Activated CD8-positive, alpha-beta T cell treated with anti-CD3 and anti-CD28 coated beads for 36 hours (primary cell): ENCODE measurements around the gene CEP120. TPM values are rescaled to one million over a fixed set of nuclear protein-coding genes. Genes with fewer than 3 reads are reported as not detected.

Experiments used
- ATAC-seq: fragments of 200-7000 bp; cut with Tn5 transposase; one replicate; pipeline ENCODE4 v1.10.0; 2021; ENCODE audit warnings: mild to moderate bottlenecking, moderate library complexity
- CTCF ChIA-PET: fragments of 350-600 bp; sonication (Branson Sonifier 250); formaldehyde crosslinking; loops from one replicate; lab custom pipeline; 2021; ENCODE audit warnings: antibody characterized with exemption; lab: Charles Lee
- POLR2A ChIA-PET: fragments of 350-600 bp; sonication (Branson Sonifier 250); formaldehyde crosslinking; loops from one replicate; lab custom pipeline; 2021; ENCODE audit warnings: antibody characterized with exemption; lab: Charles Lee
- DNase-seq: peaks from one replicate; pipeline ENCODE4 v3.0.0-alpha.2; 2020
- H3K27ac Mint-ChIP-seq: one replicate; pipeline ENCODE4 v1.8.0; 2021; ENCODE audit warnings: mild to moderate bottlenecking, mixed read lengths
- H3K27me3 Mint-ChIP-seq: one replicate; pipeline ENCODE4 v1.8.0; 2021; ENCODE audit warnings: mixed read lengths
- H3K36me3 Mint-ChIP-seq: one replicate; pipeline ENCODE4 v1.8.0; 2021; ENCODE audit warnings: low read depth, mixed read lengths
- H3K4me1 Mint-ChIP-seq: one replicate; pipeline ENCODE4 v1.8.0; 2021; ENCODE audit warnings: low read depth, mixed read lengths
- H3K4me3 Mint-ChIP-seq: one replicate; pipeline ENCODE4 v1.8.0; 2021; ENCODE audit warnings: mild to moderate bottlenecking, moderate library complexity, mixed read lengths
- H3K9me3 Mint-ChIP-seq: one replicate; pipeline ENCODE4 v1.8.0; 2021; ENCODE audit warnings: mixed read lengths
- intact Hi-C: fragments of 100-400 bp; cut with micrococcal nuclease; formaldehyde crosslinking; loops from one replicate; pipeline ENCODE4 v1.10.0; 2022
- total RNA-seq, 2 experiments: library from RNA; stranded (reverse); gene quantifications; one replicate each; pipeline ENCODE4 v1.2.3, GENCODE V29; 2021
- TF ChIP-seq, protein P1 (sequence below): fragments of 200-600 bp; IDR thresholded peaks from one replicate; pipeline ENCODE4 v1.8.0; 2022; ENCODE audit warnings: antibody characterized with exemption, mild to moderate bottlenecking

CEP120 gene
- total RNA-seq, 2 experiments from 2014 or later = 22.6 to 28.3 TPM

DNA sequence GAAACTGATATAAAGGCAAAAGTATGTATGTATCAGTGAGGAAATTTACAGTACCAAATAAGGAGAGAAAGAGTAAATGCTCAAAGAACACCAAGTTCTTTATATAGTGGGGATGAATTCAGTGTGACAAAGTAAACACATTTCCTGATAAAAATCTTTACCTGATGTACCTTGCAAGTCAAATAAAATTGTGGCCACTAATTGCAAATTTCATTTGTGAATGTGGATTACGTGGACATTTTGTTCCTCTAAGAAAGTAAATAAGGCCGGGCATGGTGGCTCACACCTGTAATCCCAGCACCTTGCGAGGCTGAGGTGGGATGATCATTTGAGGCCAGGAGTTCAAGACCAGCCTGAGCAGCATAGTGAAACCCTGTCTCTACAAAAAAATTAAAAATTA is 25.7 kb downstream of the CEP120 start:
- intact Hi-C loops = no loop called here
- ATAC-seq (no peak), DNase-seq (no peak)
- H3K27me3 Mint-ChIP-seq = no peaks in the 10 kb centered on the region
- TF ChIP-seq, protein P1, sequence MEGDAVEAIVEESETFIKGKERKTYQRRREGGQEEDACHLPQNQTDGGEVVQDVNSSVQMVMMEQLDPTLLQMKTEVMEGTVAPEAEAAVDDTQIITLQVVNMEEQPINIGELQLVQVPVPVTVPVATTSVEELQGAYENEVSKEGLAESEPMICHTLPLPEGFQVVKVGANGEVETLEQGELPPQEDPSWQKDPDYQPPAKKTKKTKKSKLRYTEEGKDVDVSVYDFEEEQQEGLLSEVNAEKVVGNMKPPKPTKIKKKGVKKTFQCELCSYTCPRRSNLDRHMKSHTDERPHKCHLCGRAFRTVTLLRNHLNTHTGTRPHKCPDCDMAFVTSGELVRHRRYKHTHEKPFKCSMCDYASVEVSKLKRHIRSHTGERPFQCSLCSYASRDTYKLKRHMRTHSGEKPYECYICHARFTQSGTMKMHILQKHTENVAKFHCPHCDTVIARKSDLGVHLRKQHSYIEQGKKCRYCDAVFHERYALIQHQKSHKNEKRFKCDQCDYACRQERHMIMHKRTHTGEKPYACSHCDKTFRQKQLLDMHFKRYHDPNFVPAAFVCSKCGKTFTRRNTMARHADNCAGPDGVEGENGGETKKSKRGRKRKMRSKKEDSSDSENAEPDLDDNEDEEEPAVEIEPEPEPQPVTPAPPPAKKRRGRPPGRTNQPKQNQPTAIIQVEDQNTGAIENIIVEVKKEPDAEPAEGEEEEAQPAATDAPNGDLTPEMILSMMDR = no peak
- no peaks in the 10 kb centered on the region for H3K4me1 Mint-ChIP-seq
- no peak overlapping the region for H3K4me3 Mint-ChIP-seq
- H3K27ac Mint-ChIP-seq = no peak overlapping the region
- no peaks in the 10 kb centered on the region for H3K9me3 Mint-ChIP-seq
- CTCF ChIA-PET = no interaction called here
- H3K36me3 Mint-ChIP-seq = peaks cover 30% of the 10 kb centered on the region
- POLR2A ChIA-PET = no interaction called here

DNA sequence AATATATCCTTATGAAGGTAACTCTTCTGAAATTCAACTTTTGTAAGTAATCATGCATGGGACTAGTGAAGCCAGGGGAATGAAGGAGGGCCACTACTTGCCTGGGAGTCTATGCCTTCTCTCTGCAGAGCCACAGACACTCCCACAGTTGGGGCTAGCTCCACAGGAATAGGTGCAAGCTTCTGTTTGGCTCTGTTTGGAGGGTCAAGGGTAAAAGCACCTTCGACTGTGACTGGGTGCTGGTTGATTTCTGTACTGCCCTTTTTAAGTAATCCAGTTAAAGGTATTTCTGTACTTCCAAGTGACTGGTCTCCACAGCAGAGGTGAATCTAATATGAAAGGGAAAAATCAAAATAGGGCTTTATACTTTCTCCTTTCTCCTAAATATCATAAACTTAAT is 32.2 kb downstream of the CEP120 start:
- intact Hi-C loops = no loop called here
- Mint-ChIP-seq H3K27ac (no peak overlapping the region), H3K27me3 (no peaks in the 10 kb centered on the region), H3K36me3 (peaks cover 15% of the 10 kb centered on the region), H3K4me1 (no peaks in the 10 kb centered on the region), H3K9me3 (no peaks in the 10 kb centered on the region), H3K4me3 (no peak overlapping the region)
- TF ChIP-seq, protein P1 = no peak
- ATAC-seq (no peak), DNase-seq (no peak)
- CTCF ChIA-PET = no interaction called here
- POLR2A ChIA-PET = no interaction called here

DNA sequence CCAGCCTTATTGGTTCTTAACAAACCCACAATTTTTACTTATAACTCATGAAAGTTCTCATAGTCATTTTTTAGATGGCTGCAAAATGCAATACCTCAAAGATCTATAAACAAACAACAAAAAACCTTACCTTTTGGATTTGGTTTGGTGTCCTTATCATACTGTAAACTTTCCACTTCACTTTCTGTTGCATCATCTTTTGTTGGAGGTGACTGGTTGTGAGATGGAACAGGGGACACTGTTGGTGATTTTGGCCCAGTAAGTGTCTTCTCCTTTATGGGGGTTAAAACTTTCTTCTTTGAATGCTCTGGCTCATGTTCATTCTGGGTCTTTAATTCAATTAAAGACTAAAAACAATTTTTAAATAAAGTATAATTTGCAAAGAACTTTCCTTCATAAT is 33.4 kb downstream of the CEP120 start:
- no peak for ATAC-seq

DNA sequence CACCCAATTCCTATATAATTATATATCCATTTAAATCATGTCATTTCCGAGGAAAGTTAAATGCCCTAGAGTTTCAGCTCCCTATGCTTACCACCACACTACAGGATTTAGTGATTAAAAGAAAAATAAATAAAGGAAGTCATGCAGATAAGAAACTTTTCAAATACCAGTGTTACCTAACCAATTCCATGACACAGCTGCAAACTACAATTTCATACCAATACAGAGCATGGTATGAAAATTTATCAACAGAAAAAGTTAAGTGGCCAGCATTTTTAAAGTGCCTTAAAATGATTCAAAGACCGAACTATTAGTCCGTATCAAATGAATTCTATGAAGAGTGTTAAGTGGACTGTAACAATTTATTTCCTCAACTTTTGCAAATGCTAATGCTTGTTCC is 35.9 kb downstream of the CEP120 start:
- H3K36me3 Mint-ChIP-seq = peaks cover 16% of the 10 kb centered on the region
- CTCF ChIA-PET = interaction anchor here (1.8 kb wide), 1 partner anchor 224 kb away, joined by 3 read pairs; no protein-coding TSS in a partner anchor
- TF ChIP-seq, protein P1 = no peak

More for the DNA sequence above, 33.4 kb downstream of the CEP120 start:
- Mint-ChIP-seq H3K9me3 (no peaks in the 10 kb centered on the region), H3K4me1 (peaks cover 6% of the 10 kb centered on the region), H3K36me3 (peaks cover 18% of the 10 kb centered on the region), H3K27me3 (no peaks in the 10 kb centered on the region), H3K4me3 (no peak overlapping the region), H3K27ac (no peak overlapping the region)
- CTCF ChIA-PET = no interaction called here
- POLR2A ChIA-PET = no interaction called here
- TF ChIP-seq, protein P1 = no peak
- no peak for DNase-seq
- intact Hi-C loops = no loop called here

DNA sequence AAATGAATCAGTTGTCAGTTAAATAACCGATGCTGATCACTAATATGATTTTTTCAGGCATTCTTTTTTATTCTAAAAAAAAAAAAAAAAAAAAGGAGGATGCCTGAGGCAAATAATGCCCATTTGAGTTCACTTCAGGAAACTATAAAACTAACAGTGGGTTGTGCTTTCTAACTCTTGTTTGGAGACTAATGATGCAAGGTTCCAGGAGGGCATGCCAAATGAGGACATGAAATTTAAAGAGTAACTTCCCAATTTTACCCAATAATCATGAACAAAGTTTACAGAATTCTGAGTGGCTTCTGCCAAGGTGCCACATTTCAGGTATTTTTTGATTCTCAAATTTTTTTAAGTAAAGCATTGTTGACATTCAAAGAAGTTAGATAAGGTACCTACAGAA is 41.0 kb downstream of the CEP120 start:
- peaks cover 23% of the 10 kb centered on the region for H3K36me3 Mint-ChIP-seq
- intact Hi-C loops = no loop called here
- ChIA-PET POLR2A (no interaction called here), CTCF (no interaction called here)
- no peak for ATAC-seq
- H3K9me3 Mint-ChIP-seq = no peaks in the 10 kb centered on the region
- peaks cover 9% of the 10 kb centered on the region for H3K4me1 Mint-ChIP-seq
- H3K4me3 Mint-ChIP-seq = no peak overlapping the region
- TF ChIP-seq, protein P1 = no peak
- H3K27me3 Mint-ChIP-seq = no peaks in the 10 kb centered on the region
- no peak for DNase-seq
- no peak overlapping the region for H3K27ac Mint-ChIP-seq

More for the DNA sequence above, 35.9 kb downstream of the CEP120 start:
- intact Hi-C loops = no loop called here
- Mint-ChIP-seq H3K27me3 (no peaks in the 10 kb centered on the region), H3K27ac (no peak overlapping the region), H3K4me3 (no peak overlapping the region), H3K4me1 (peaks cover 9% of the 10 kb centered on the region), H3K9me3 (no peaks in the 10 kb centered on the region)
- POLR2A ChIA-PET = no interaction called here
- ATAC-seq (no peak), DNase-seq (no peak)
